ENCODE data around the gene SFT2D3.

Gene SFT2D3

GRCh38 chr2:127754186-127754585 lies 52.9 kb downstream of the SFT2D3 start:
- DNase-seq = no peak
